ENCODE results near the gene LRRC8A.

The LRRC8A gene

GRCh38 chr9:128918921-128919320 is 37.0 kb downstream of the LRRC8A start:
- H3K4me3 ChIP-seq (ENCODE audit: low read depth, low read length): no peak overlapping the region
- TF ChIP-seq, protein P1, sequence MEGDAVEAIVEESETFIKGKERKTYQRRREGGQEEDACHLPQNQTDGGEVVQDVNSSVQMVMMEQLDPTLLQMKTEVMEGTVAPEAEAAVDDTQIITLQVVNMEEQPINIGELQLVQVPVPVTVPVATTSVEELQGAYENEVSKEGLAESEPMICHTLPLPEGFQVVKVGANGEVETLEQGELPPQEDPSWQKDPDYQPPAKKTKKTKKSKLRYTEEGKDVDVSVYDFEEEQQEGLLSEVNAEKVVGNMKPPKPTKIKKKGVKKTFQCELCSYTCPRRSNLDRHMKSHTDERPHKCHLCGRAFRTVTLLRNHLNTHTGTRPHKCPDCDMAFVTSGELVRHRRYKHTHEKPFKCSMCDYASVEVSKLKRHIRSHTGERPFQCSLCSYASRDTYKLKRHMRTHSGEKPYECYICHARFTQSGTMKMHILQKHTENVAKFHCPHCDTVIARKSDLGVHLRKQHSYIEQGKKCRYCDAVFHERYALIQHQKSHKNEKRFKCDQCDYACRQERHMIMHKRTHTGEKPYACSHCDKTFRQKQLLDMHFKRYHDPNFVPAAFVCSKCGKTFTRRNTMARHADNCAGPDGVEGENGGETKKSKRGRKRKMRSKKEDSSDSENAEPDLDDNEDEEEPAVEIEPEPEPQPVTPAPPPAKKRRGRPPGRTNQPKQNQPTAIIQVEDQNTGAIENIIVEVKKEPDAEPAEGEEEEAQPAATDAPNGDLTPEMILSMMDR (IDR thresholded peaks at IDR 0.05; ENCODE audit: low read depth, low read length): no peak

DNA sequence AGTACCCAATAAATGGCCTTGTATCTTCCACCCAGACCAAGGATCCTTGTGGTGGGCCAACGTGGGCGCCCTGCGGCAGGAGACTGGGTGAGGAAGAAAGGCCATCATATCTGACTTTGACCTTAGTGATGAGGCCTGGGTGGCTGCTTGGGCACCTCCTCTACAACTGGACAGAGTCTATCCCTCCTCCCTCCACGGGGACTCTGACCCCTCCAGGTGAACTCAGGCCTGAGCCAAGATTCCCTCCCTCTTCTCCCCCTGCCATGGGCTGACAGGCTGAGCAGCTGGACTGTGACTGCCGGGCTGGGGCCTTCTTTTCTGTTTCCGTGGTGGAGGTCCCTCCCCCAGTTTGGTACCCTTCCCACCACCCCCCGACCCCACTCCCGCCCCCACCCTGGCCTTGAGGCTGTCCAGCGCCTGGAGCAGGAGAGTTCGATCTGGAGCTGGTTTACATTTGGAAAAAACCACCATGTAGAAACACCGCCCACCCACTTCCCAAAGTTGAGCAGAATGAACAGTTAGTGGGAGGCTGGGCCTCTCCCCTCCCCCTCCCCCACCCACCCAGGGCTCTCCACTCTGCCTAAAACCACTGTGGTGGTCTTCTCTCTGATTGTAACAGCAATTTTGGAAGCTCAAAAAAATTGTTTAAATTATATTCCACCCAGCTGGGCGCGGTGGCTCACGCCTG is 37.6 kb downstream of the LRRC8A start:
- TF ChIP-seq, protein P1 (IDR thresholded peaks at IDR 0.05; ENCODE audit: low read depth, low read length): no peak

DNA sequence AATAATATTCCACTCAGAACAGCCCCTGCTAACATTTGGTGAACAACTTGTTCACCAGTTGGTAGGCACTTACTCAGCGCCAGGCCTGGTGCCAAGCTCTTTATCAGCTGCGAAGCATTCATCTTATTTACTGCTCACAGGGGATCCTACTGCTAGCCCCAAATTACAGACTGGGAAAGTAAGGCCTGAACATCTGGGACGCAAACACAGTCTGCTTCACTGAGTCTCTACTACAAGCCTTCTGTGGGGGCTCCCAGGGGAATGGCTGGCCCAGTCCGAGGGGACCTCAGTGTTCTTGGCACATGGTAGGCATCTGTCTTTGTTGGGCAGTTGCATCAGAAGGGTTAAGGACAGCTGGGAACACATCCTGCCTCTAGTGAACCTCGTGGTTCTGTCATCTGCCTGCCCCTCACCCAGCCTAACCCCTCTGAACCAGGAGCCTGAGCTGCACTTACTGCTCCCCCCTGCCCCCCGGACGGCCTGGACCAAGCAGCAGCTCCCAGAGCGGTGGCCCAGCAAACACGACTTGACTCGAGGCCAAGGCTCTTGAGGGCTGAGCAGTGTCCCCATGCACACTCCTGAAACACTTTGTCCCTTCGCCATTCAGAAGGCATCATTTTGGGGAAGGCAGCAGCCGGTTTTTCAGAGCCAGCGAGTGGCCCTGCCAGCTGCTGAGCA is 38.6 kb downstream of the LRRC8A start, which contains the start of gene PHYHD1:
Gene PHYHD1, plus strand, starts transcription at position 602 of the 678 bp plus-strand sequence. CDS start 1,342 bp downstream, outside the sequence.
- TF ChIP-seq, protein P1 (IDR thresholded peaks at IDR 0.05; ENCODE audit: low read depth, low read length): no peak
- H3K4me3 ChIP-seq (ENCODE audit: low read depth, low read length): peak within 1 kb of the TSS; percentile 62

More for the DNA sequence above, 37.6 kb downstream of the LRRC8A start:
- no peak overlapping the region for H3K4me3 ChIP-seq (ENCODE audit: low read depth, low read length)

DNA sequence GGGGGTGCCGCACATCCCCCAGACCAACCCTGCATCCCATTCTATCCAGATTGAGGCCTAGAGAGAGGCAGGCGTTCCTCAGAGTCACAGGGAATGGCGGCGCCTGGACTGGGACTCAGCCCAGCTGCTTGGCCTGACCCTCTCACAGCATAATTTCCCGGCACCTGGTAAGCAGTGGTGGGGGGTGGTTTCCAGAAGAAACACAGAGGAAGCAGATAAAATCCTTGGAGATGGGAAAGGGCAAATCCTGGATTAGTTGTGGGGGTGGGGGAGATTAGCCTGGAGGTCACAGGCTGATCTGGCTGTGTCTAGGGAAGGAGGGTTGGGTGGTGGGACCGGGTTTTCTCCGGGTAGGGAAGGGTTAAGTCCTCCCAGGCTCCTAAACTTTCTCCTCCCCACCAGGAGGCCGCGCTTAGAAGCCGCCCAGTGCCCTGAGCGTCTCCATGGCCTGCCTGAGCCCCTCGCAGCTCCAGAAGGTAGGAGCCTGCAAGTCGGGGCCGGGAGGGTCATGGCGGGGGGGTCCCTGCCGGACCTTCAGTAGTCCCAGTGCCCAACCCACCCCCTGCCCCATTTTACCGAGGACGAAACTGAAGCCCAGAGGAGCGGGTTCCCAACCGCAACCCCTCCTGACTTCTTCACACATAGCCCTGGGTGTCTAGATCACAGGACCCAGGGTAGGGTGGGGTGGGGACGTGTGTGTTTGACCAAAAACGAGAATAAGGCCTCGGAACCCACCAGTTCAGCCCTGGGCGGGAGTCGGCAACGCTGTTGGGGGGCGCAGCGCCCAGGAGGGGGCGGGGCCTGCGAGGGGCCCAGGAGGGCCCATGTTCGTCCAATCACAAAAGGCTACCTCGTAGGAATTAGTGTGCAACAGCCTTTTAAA is 40.2 kb downstream of the LRRC8A start:
- peak overlapping the region; percentile 62 for H3K4me3 ChIP-seq (ENCODE audit: low read depth, low read length)
- TF ChIP-seq, protein P1 (IDR thresholded peaks at IDR 0.05; ENCODE audit: low read depth, low read length): no peak

GRCh38 chr9:128923493-128923883 is 41.6 kb downstream of the LRRC8A start:
- TF ChIP-seq, protein P1 (IDR thresholded peaks at IDR 0.05; ENCODE audit: low read depth, low read length): no peak

DNA sequence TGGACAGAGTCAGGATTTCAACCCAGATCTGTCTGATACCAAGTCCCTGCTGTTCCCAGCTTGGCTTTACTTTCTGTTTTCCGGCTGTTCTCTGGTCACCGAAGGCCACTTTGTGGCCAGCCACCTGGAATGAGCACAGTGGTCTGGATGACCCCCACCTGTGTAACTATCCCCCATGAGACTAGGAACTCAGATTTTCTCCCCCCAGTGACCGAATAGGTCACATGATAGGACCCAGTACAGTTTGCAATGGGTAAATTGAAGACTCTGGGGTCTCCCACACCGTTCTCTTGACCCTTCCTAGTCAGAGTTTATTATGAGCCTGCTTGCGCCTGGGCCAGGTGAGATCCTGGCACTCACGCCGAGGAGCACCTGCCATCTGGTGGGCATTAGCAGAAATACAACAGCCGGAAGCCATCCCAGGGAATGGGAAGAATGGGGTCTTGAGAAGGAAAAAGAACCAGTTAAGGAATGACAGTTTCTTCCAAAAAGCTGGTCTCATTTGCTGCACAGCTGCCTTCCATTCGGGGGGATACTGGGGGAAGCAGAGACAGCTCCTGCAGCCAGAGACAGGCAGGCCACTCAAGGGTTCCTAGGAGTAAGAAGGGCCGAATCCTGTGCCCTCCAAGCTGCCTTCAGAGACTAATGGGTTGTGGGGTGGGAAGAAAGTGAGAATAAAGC is 45.9 kb downstream of the LRRC8A start:
- TF ChIP-seq, protein P1 (IDR thresholded peaks at IDR 0.05; ENCODE audit: low read depth, low read length): peak; percentile 85
- no peak overlapping the region for H3K4me3 ChIP-seq (ENCODE audit: low read depth, low read length)

More at GRCh38 chr9:128923493-128923883, 41.6 kb downstream of the LRRC8A start:
- no peak overlapping the region for H3K4me3 ChIP-seq (ENCODE audit: low read depth, low read length)

Measured in WI38 (cell line).